HCT116 (cell line): Measurements from ENCODE around the gene CHN1.

Experiments used
- EZH2 ChIP-seq: fragments of 200-600 bp; sonication (generic); IDR thresholded peaks from 2 replicates; pipeline ENCODE4 v1.6.1; 2017; ENCODE audit warnings: antibody characterized with exemption, mixed run types
- YY1 ChIP-seq: IDR thresholded peaks from 2 replicates; pipeline ENCODE4 v1.6.1; 2011; ENCODE audit warnings: low read length, low read depth, moderate library complexity, mild to moderate bottlenecking; ENCODE audit not compliant: insufficient replicate concordance; ENCODE audit errors: extremely low read depth
- TF ChIP-seq, protein P1 (sequence below), 3 experiments: fragments of 200-600 bp in 1 of 3; sonication (generic) in 1 of 3; IDR thresholded peaks in 2 of 3; conservative IDR thresholded peaks in 1 of 3; 2 replicates each; pipeline ENCODE4 v1.5.1; 2012 to 2017; ENCODE audit warnings: low read depth in 2 of 3, low read length in 2 of 3, antibody characterized with exemption in 1 of 3, borderline replicate concordance in 1 of 3, control low read depth in 1 of 3, mild to moderate bottlenecking in 1 of 3, mixed read lengths in 1 of 3, mixed run types in 1 of 3, moderate library complexity in 1 of 3; ENCODE audit not compliant: insufficient read depth in 1 of 3

DNA sequence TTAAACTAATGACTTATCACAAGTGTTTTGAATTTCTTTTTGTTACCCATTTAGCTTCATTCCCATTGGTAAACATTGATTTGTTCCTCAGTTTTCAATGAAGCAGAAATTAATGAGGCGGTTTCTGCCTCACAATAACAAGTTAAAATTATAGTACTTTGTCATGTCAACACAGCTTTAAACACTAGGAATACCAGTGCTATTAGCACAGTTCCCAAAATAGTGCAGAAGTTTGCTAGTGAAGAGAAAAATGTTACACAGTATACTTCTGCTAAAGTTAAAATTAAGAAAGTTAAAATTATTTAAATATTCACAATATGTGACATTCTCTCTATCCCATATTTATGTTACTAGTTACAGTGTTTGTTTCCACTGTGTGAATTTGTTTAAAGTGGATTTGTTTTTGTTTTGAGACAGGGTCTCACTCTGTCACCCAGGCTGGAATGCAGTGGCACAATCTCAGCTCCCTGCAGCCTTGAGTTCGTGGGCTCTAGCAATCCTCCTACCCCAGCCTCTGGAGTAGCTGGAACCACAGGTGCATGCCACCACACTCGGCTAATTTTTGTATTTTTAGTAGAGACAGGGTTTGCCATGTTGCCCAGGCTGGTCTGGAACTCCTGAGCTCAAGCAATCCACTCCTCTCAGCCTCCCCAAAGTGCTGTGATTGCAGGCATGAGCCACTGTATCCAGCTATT, 3.8 kb upstream of the CHN1 start:
- TF ChIP-seq, protein P1, sequence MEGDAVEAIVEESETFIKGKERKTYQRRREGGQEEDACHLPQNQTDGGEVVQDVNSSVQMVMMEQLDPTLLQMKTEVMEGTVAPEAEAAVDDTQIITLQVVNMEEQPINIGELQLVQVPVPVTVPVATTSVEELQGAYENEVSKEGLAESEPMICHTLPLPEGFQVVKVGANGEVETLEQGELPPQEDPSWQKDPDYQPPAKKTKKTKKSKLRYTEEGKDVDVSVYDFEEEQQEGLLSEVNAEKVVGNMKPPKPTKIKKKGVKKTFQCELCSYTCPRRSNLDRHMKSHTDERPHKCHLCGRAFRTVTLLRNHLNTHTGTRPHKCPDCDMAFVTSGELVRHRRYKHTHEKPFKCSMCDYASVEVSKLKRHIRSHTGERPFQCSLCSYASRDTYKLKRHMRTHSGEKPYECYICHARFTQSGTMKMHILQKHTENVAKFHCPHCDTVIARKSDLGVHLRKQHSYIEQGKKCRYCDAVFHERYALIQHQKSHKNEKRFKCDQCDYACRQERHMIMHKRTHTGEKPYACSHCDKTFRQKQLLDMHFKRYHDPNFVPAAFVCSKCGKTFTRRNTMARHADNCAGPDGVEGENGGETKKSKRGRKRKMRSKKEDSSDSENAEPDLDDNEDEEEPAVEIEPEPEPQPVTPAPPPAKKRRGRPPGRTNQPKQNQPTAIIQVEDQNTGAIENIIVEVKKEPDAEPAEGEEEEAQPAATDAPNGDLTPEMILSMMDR (IDR thresholded peaks at IDR 0.05 in 2 of 3, conservative IDR thresholded peaks at IDR 0.05 in 1 of 3; ENCODE audit: borderline replicate concordance in 1 of 3, insufficient read depth in 1 of 3, low read depth in 2 of 3, low read length in 2 of 3): no peak
- TF ChIP-seq YY1 (no peak), EZH2 (no peak)
